HG03103 (cell line): Measurements from ENCODE around the gene KBTBD7.
"Not testable (repeated sequence)": the region's sequence is repeated elsewhere in the genome, so short reads cannot be mapped to it uniquely, and the experiment has no call there.

ENCODE experiments used
- ATAC-seq: cut with Tn5 transposase; IDR thresholded peaks from one replicate; pipeline ENCODE4 v1.9.1; 2021; ENCODE audit warnings: low read depth; ENCODE audit not compliant: unreplicated experiment

KBTBD7 gene

GRCh38 chr13:41199526-41199925 is 5.2 kb upstream of the KBTBD7 start:
- ATAC-seq = no peak

DNA sequence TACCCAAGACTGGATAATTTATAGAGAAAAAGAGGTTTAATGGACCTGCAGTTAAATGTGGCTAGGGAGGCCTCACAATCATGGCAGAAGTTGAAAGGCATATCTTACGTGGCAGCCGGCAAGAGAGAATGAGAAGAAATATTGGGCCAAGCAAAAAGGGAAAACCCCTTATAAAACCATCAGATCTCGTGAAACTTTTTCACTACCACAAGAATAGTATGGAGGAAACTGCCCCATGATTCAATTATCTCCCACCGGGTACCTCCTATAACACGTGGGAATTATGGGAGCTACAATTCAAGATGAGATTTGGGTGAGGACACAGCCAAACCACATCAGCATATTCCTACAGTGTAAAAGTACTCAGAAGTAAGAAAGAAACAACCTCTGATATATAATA is 4.7 kb upstream of the KBTBD7 start:
- no peak for ATAC-seq

- ATAC-seq = no peak
These were observed 2.3 kb upstream of the KBTBD7 start for GRCh38 chr13:41196620-41197019.

GRCh38 chr13:41196011-41196410 is 1.6 kb upstream of the KBTBD7 start:
- ATAC-seq = no peak

DNA sequence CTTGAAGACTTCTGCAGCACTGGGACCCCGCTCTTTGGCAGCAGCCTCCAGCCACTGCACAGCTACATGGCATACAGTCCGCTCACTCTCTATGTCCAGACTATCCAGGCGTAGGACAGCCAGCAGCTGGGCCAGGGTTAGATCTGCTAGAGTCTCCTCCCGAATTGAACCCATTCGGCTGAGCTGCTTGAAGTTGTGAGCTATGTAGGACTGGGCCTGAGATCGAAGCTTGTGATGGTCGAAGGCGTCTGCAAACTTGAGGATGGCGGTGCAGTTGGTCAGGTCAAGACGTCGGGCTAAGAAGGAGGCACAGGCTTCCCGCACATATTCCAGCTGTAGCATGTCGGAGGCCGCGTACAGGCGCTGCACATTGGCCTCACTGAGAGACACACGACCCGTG is 900 bp downstream of the KBTBD7 start:
- ATAC-seq = no peak

DNA sequence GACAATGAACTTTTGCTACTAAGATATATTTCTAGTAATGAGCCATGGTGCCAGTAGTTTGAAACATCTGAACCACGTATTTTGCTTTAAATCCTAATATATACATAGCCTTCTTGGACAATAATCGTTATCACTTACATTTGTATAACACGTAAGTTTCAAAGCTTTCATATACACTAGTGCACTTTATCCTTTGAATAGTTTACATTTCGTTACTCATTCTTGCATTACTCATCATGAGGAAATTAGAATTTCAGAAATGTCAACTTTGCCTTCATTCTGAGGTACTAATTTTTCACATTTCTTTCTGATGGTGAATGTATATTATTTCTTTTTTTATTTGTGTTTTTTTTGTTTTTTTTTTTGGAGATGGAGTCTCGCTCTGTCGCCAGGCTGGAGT is 5.8 kb downstream of the KBTBD7 start:
- no peak for ATAC-seq

GRCh38 chr13:41186481-41186880 is 7.9 kb downstream of the KBTBD7 start:
- ATAC-seq = no peak

GRCh38 chr13:41182231-41182630 is 12.1 kb downstream of the KBTBD7 start:
- no peak for ATAC-seq

- ATAC-seq = no peak
These were observed 14.6 kb downstream of the KBTBD7 start for GRCh38 chr13:41179593-41180250.

GRCh38 chr13:41178040-41178439 is 16.3 kb downstream of the KBTBD7 start:
- ATAC-seq = no peak

DNA sequence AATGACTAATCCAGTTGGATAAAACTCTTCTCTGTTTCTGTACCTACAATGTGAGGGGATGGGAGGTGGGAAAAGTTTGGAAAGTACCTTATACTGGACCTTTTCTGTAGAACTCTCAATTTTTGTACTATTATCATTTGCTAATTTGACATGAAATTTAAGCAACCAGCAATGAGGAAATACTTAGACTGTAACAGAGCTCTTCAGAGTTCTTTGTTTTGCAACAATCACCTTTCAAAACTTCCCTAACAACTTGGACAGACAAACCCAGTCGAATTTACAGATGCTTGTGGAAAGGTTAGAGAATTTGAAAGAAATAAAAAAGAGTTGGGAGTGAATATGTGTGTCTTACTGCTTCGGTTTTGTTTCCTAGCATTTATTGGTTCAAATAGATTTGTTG is 16.8 kb downstream of the KBTBD7 start:
- no peak for ATAC-seq

- not testable (repeated sequence) for ATAC-seq
These were observed 18.8 kb downstream of the KBTBD7 start for GRCh38 chr13:41175576-41175975.

GRCh38 chr13:41162151-41162550 is 32.2 kb downstream of the KBTBD7 start:
- ATAC-seq = no peak

DNA sequence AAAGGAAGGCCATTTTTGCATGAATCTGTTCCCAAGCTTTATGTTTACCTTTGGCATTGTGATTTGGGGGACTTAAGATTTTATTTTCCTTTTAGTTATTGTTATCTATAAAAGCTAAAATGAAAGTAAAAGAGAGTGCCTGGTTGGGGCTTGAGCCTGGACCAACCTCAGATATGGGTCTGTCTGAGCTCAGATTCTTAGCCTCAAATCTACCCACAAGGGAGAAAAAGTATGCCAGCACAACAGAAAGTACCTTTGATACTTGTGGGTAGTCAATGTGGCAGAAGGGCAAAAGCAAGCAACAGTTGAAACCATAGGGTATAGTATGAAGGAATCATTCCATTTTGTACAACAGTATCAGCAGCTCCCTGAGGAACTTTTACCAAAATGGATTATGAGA is 35.2 kb downstream of the KBTBD7 start:
- no peak for ATAC-seq

DNA sequence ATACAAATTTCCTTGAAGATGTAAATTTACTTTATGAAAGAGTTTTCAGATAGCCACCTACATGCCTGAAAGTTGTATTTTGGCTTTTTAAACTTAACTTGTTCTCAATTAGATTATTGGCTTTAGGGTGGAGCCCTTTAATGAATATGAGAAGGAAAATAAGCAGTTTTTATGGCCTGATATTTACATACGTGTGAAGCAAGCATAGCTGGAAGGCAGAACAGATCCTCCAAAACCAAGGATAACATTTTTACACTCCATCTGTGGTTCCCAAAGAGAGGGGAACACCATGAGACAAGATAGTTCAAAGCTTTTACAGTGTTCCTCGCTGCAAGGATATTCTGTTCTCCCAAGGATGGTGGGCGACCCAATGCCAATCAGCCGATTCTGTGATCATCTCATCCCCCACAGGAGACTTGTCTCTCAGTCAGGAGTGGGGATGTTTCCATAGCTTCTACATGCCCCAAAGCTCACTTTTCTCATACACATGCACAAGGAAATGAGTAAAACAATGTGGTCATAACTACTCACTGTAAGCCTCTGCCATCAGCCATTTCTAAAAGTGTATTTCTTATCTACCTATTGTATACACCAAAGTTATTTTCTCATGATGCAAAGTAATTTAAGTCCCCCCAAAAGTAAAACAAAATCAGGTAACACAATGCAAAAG is 37.2 kb downstream of the KBTBD7 start:
- no peak for ATAC-seq

DNA sequence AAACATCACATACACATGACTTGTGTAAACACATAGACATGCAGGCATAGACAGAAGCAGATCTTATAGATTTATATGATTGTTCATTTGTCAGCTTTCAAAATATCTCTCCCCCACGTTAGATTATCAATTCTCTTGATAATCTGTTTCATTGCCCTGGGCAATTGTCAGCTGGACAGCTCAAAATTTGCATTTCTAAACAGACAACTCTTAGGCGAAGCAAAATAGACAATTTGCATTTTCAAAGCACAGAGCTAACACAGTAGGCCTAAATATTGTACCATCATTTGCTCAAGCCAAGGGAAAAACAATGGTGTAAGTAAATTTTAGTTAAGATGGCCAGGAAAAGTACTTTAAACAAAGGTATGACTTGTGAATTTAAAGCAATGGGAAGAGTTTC is 37.7 kb downstream of the KBTBD7 start:
- ATAC-seq = no peak

- no peak for ATAC-seq
These were observed 40.3 kb downstream of the KBTBD7 start for GRCh38 chr13:41154042-41154441.

DNA sequence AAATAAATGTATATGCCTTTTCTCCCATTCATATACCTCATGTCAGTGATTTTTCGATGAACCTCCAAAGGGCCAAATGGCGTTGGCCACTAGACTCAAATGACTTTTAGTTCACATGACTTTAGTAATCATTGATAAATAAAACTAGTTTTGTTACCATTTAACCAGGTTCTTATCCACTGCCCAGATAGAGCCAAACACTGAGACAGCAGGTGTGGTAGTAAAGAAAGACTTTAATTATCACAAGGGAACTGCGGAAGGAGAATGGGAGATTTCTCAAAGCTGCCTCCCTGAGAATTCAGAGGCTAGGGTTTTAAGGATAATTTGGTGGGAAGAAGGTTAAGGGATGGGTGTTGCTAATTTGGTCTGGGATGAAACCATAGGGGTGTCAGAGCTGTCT is 42.4 kb downstream of the KBTBD7 start:
- ATAC-seq = no peak

DNA sequence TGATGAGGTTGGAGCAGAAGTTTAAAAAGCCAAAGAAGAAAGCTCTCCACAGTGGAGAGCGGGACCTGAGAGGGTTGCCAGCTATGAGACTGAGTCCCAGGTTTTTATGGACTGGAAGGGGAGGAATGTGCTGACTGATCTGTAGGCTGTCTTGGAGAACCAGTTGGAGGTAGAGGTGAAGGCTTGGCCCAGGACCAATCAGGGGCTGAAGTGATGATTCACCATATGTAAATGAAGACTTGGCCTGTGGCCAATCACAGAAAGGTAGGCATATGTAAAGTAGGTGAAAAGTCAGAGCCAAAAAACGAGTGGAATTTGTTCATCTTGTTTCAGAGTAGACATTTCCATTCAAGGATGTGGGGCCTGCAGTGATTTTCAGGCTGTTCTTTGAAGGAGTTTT is 44.3 kb downstream of the KBTBD7 start:
- ATAC-seq = no peak

DNA sequence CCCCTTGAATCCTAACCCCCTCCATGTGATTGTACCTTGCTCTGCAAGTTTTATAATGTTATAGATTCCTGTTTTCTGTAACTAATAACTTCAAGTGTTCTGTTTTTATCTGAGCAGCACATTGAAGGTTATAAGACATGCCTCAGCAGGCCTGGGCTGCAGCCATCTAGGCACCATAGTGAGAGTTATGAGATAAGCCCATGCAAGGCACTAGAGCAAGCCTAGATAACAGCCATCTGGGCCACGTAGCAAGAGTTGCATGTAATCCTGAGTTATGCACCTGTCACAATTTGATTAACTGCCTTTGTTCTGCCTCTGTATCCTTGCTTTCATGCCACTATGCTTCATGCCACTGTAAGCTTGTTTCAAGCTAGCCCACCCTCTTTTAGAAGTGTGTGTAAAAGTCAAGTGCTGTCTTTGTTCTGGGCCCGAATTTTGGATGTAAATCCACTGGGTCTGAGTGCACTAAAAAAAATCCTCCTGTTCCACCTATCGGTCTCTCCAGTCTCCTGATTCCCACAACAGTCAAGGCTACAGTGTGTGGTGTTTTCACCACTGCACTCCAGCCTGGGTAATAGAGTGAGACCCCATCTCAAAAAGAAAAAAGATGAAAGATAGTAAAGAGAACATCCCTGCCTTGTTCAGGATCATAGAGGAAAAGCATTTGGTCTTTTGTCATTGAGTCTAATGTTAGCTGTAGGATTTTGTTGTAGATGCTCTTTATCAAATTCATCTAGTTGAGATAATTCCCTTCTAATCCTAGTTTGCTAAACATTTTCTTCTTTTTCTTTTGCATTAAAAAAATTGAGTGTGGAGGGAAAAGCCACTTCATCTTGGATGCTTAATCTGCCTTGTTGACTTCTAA is 45.7 kb downstream of the KBTBD7 start:
- ATAC-seq = no peak

DNA sequence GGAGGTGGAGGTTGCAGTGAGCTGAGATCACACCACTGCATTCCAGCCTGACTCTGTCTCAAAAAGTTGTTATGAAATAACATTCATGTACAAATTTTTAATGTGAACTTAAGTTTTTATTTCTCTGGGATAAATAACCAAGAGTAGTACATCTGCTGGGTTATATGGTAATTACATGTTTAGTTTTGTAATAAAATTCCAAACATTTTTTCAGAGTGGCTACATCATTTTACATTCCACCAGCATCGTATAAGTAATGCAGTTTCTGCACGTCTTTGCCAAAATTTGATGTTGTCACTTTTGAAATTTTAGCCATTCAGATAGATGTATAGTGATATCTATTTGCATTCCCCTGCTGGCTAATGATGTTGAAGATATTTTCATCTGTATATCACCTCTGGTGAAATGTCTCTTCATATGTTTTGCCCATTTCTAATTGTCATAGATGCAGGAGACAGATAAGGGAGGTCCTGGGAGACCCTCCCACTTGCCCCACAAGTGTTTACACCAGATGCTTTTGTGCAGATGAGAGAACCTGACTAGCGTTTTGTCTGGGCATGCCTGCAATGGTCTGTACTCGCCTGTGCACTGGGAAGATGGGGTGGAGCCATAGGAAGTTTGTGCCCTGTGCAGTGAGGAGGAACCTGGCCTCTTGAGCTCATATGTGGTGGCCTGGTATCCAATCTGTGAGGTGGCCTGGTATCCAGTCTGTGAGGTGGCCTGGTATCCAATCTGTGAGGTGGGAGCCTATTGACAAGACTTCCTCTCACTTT is 49.0 kb downstream of the KBTBD7 start:
- ATAC-seq = no peak
